Kidney (tissue), 14 donors: Measurements from ENCODE around the gene BAX. TPM values are rescaled to one million over a fixed set of nuclear protein-coding genes. Genes with fewer than 3 reads are reported as not detected.

Source experiments
- DNase-seq, 5 donors: peaks; one replicate each; pipeline ENCODE4 v3.0.0-alpha.2; 2013 to 2020
- FAIRE-seq: peaks from 2 replicates; lab custom pipeline; 2012; peaks lifted over from hg19 to GRCh38; lab: Jason Lieb, UNC
- H3K27ac ChIP-seq, 2 donors: one replicate each; pipeline ENCODE4 v1.7.0; 2013; ENCODE audit warnings: low read depth in 2 of 2, low read length in 2 of 2, inconsistent platforms in 1 of 2
- H3K27me3 ChIP-seq: one replicate; pipeline ENCODE4 v1.7.1; 2013; ENCODE audit warnings: low read length, inconsistent platforms; ENCODE audit not compliant: control insufficient read depth, insufficient read depth
- H3K36me3 ChIP-seq, 3 donors: one replicate each; pipeline versions ENCODE4 v1.7.0 to v1.7.1; 2013; ENCODE audit warnings: low read length in 3 of 3, control low read depth in 1 of 3, inconsistent platforms in 1 of 3; ENCODE audit not compliant: insufficient read depth in 3 of 3, control insufficient read depth in 2 of 3
- H3K4me1 ChIP-seq, 3 donors: one replicate each; pipeline versions ENCODE4 v1.7.0 to v1.7.1; 2013; ENCODE audit warnings: low read length in 3 of 3, inconsistent platforms in 1 of 3, low read depth in 1 of 3; ENCODE audit not compliant: control insufficient read depth in 2 of 3, insufficient read depth in 2 of 3
- H3K4me3 ChIP-seq, 3 donors: one replicate each; pipeline versions ENCODE4 v1.7.0 to v1.8.1; 2013; ENCODE audit warnings: low read length in 3 of 3, control low read depth in 1 of 3, inconsistent platforms in 1 of 3
- H3K9ac ChIP-seq, 3 donors: one replicate each; pipeline versions ENCODE4 v1.7.0 to v1.7.1; 2013; ENCODE audit warnings: low read length in 3 of 3, control low read depth in 1 of 3, inconsistent platforms in 1 of 3
- H3K9me3 ChIP-seq, 3 donors: one replicate each; pipeline versions ENCODE4 v1.7.0 to v1.7.1; 2013; ENCODE audit warnings: low read length in 3 of 3, control low read depth in 1 of 3, inconsistent platforms in 1 of 3; ENCODE audit not compliant: control insufficient read depth in 2 of 3, insufficient read depth in 1 of 3
- intact Hi-C: fragments of 100-400 bp; cut with DNase I; formaldehyde crosslinking; loops from one replicate; pipeline ENCODE4 v1.11.1; 2022
- polyA plus RNA-seq: library from polyadenylated mRNA; stranded (reverse); fragments of 350-450 nt; fragmentation: Illumina TruSeq; extraction: RNeasy Lipid Tissue Mini Kit (QIAGEN cat#74804); gene quantifications from one replicate; pipeline ENCODE4 v1.2.3, GENCODE V29; 2014; ENCODE audit warnings: low read depth, low replicate concordance; ENCODE audit not compliant: insufficient read depth
- total RNA-seq: library from RNA; stranded (reverse); fragmentation: NEBNext Ultra II Directional; extraction: Animal tissue kit (Norgen Biotek cat#: 25700); gene quantifications from one replicate; pipeline ENCODE4 v1.2.1, GENCODE V29; 2021
- TF ChIP-seq, protein P1 (sequence below): IDR thresholded peaks from 3 replicates; pipeline ENCODE4 v1.5.1; 2012; ENCODE audit warnings: mild to moderate bottlenecking, moderate library complexity, borderline replicate concordance; ENCODE audit not compliant: insufficient read depth; ENCODE audit errors: extremely low read depth
- donor health status: control.
- donor health status: control.
- donor health status: control.
- donor health status: control.
- donor health status: control.
- donor health status: DM: yes; HTN: yes; CAD: no.
- donor health status: Normal renal cell carcinoma (clear cell type).

Gene BAX
- total and polyA plus RNA-seq, 2 donors from 2014 or later, result 76.7 to 141 TPM

DNA sequence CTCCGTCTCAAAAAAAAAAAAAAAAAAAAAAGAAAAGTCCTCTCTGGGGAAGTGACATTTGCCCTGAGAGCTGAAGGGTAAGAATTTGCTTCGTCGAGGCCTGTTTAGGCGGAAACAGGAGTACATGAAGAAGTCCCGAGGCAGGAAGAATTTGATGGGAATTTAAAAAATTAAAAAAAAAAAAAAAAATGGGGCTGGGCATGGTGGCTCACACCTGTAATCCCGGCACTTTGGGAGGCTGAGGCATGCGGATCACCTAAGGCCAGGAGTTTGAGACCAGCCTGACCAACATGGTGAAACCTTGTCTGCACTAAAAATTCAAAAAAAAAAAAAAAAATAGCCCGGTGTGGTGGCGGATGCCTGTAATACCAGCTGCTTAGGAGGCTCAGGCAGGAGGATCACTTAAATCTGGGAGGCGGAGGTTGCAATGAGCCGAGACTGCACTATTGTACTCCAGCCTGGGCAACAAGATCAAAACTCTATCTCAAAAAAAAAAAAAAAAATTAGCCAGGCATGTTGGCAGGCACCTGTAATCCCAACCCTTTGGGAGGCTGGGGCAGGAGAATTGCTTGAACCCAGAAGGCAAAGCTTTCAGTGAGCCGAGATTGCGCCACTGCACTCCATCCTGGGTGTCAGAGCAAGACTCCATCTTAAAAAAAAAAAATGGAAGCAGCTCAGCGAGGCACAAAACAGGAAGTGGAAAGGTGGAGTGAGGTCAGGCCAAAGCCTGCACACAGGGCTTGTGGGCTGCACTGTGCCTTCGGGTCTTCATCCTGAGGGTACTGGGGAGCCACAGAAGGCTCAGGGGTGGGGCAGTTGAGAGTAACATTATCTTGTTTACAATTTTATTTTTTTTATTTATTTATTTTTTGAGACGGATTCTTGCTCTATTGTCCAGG, 4.9 kb downstream of the BAX start:
- Histone ChIP-seq H3K36me3 (peaks cover 0 to 3% (median 2%) of the 10 kb centered on the region in 3 donors), H3K9ac (no peak overlapping the region), H3K9me3 (no peaks in the 10 kb centered on the region), H3K27me3 (no peaks in the 10 kb centered on the region), H3K27ac (no peak overlapping the region), H3K4me3 (no peak overlapping the region), H3K4me1 (peaks cover 0 to 24% (median 16%) of the 10 kb centered on the region in 3 donors)
- TF ChIP-seq, protein P1, sequence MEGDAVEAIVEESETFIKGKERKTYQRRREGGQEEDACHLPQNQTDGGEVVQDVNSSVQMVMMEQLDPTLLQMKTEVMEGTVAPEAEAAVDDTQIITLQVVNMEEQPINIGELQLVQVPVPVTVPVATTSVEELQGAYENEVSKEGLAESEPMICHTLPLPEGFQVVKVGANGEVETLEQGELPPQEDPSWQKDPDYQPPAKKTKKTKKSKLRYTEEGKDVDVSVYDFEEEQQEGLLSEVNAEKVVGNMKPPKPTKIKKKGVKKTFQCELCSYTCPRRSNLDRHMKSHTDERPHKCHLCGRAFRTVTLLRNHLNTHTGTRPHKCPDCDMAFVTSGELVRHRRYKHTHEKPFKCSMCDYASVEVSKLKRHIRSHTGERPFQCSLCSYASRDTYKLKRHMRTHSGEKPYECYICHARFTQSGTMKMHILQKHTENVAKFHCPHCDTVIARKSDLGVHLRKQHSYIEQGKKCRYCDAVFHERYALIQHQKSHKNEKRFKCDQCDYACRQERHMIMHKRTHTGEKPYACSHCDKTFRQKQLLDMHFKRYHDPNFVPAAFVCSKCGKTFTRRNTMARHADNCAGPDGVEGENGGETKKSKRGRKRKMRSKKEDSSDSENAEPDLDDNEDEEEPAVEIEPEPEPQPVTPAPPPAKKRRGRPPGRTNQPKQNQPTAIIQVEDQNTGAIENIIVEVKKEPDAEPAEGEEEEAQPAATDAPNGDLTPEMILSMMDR, result no peak
- FAIRE-seq (no peak), DNase-seq (no peak)
- intact Hi-C loops, result no loop called here

DNA sequence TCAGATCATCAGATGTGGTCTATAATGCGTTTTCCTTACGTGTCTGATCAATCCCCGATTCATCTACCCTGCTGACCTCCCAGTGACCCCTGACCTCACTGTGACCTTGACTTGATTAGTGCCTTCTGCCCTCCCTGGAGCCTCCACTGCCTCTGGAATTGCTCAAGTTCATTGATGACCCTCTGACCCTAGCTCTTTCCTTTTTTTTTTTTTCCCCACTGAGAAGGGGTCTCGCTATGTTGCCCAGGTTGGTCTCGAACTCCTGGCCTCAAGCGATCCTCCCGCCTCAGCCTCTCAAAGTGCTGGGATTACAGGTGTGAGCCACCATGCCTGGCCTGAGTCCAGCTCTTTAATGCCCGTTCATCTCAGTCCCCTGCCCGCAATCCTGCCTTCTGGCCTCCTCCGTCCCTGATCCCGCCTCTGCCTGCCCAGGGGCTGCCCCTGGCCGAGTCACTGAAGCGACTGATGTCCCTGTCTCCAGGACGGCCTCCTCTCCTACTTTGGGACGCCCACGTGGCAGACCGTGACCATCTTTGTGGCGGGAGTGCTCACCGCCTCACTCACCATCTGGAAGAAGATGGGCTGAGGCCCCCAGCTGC, 6.5 kb downstream of the BAX start:
- Histone ChIP-seq H3K9ac (peak overlapping the region in 1 of 3 donors; percentile 67), H3K4me3 (no peak overlapping the region), H3K4me1 (peaks cover 0 to 20% (median 17%) of the 10 kb centered on the region in 3 donors), H3K9me3 (no peaks in the 10 kb centered on the region), H3K27me3 (no peaks in the 10 kb centered on the region), H3K36me3 (peaks cover 0 to 9% (median 2%) of the 10 kb centered on the region in 3 donors), H3K27ac (peak overlapping the region; percentile 32 to 47)
- intact Hi-C loops, result no loop called here
- TF ChIP-seq, protein P1, result no peak
- DNase-seq (no peak), FAIRE-seq (no peak)

DNA sequence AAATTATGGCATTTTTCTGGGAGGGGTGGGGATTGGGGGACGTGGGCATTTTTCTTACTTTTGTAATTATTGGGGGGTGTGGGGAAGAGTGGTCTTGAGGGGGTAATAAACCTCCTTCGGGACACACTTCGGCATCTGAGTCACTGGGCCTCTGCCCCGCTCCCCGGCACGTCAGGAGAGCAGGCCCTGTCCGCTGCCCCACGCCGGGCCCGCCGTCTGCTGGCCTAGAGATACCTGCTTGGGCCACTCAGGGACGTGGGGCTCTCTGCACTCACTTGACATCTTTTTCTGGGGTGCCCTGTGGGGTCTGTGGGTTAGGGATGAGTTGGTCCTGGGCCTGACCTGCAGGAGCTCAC, 7.0 kb downstream of the BAX start:
- Histone ChIP-seq H3K9ac (peak overlapping the region in 1 of 3 donors; percentile 67), H3K36me3 (peaks cover under 1 to 14% (median 4%) of the 10 kb centered on the region in 3 donors), H3K27me3 (no peaks in the 10 kb centered on the region), H3K9me3 (no peaks in the 10 kb centered on the region), H3K4me1 (peaks cover 0 to 23% (median 21%) of the 10 kb centered on the region in 3 donors), H3K27ac (peak overlapping the region; percentile 83 to 92), H3K4me3 (peak overlapping the region in 1 of 3 donors; percentile 39)
- TF ChIP-seq, protein P1, result no peak
- FAIRE-seq, result no peak
- intact Hi-C loops, result no loop called here
- DNase-seq, result no peak
